HepG2 (cell line): Measurements from ENCODE around the gene PFAS. TPM values are rescaled to one million over a fixed set of nuclear protein-coding genes. Genes with fewer than 3 reads are reported as not detected.

Source experiments
- JDP2 ChIP-seq: sonication (generic); formaldehyde crosslinking; IDR thresholded peaks from 2 replicates; pipeline ENCODE4 v1.8.1; 2022; ENCODE audit warnings: missing genetic modification reagents, borderline replicate concordance
- MAF1 ChIP-seq: sonication (generic); formaldehyde crosslinking; IDR thresholded peaks from 2 replicates; pipeline ENCODE4 v1.5.0; 2020; ENCODE audit warnings: missing genetic modification reagents, borderline replicate concordance
- NCOR1 ChIP-seq: fragments of 200-600 bp; sonication (generic); IDR thresholded peaks from 2 replicates; pipeline ENCODE4 v1.7.0; 2017; ENCODE audit warnings: antibody characterized with exemption, low read length, borderline replicate concordance
- TMF1 ChIP-seq: sonication (generic); formaldehyde crosslinking; IDR thresholded peaks from 2 replicates; pipeline ENCODE4 v1.8.1; 2022; ENCODE audit warnings: low read depth, missing genetic modification reagents
- ZNF34 ChIP-seq: sonication (generic); formaldehyde crosslinking; IDR thresholded peaks from 2 replicates; pipeline ENCODE4 v1.4.0; 2020; ENCODE audit warnings: mild to moderate bottlenecking, missing genetic modification reagents, borderline replicate concordance
- ZNF619 ChIP-seq: sonication (generic); formaldehyde crosslinking; IDR thresholded peaks from 2 replicates; pipeline ENCODE4 v1.4.0; 2020; ENCODE audit warnings: mild to moderate bottlenecking, missing genetic modification reagents
- polyA plus RNA-seq, 8 experiments: library from polyadenylated mRNA; depleted of rRNA in 3 of 8; stranded (reverse) in 7 of 8; unstranded in 1 of 8; fragments of >200 nt; fragmentation: Illumina TruSeq in 4 of 8; extraction: Trizol in 4 of 8; gene quantifications; 2 replicates each; pipeline versions ENCODE4 v1.2.1 to v1.2.3, GENCODE V29; 2011 to 2016; ENCODE audit warnings: low read depth in 4 of 8, missing spikeins in 1 of 8, mixed read lengths in 1 of 8; ENCODE audit not compliant: insufficient read depth in 1 of 8
- total RNA-seq, 5 experiments: library from RNA; depleted of rRNA; stranded (reverse); fragments of >200 nt; fragmentation: Illumina TruSeq; extraction: Trizol; gene quantifications; 2 replicates each; pipeline ENCODE4 v1.2.3, GENCODE V29; 2016; ENCODE audit warnings: low read depth in 1 of 5
- TF ChIP-seq, protein P1 (sequence below): sonication (generic); formaldehyde crosslinking; IDR thresholded peaks from 2 replicates; pipeline ENCODE4 v1.9.0; 2021; ENCODE audit warnings: mild to moderate bottlenecking, missing genetic modification reagents
- TF ChIP-seq, protein P2 (sequence below), 2 experiments: fragments of 450-650 bp in 1 of 2; sonication (generic) in 1 of 2; formaldehyde crosslinking in 1 of 2; IDR thresholded peaks; 2 replicates each; pipeline versions ENCODE4 v1.6.1 to v1.8.0; 2016 to 2022; ENCODE audit warnings: antibody characterized with exemption in 1 of 2, mild to moderate bottlenecking in 1 of 2, missing genetic modification reagents in 1 of 2
- TF ChIP-seq, protein P3 (sequence below): sonication (generic); formaldehyde crosslinking; IDR thresholded peaks from 2 replicates; pipeline ENCODE4 v1.5.1; 2020; ENCODE audit warnings: mild to moderate bottlenecking, missing genetic modification reagents, borderline replicate concordance

Gene PFAS
- total and polyA plus RNA-seq, 2 of the 13 experiments (the other 11 are each of a cell fraction or from before 2014, with no cell fraction given): 49.4 to 58.2 TPM

DNA sequence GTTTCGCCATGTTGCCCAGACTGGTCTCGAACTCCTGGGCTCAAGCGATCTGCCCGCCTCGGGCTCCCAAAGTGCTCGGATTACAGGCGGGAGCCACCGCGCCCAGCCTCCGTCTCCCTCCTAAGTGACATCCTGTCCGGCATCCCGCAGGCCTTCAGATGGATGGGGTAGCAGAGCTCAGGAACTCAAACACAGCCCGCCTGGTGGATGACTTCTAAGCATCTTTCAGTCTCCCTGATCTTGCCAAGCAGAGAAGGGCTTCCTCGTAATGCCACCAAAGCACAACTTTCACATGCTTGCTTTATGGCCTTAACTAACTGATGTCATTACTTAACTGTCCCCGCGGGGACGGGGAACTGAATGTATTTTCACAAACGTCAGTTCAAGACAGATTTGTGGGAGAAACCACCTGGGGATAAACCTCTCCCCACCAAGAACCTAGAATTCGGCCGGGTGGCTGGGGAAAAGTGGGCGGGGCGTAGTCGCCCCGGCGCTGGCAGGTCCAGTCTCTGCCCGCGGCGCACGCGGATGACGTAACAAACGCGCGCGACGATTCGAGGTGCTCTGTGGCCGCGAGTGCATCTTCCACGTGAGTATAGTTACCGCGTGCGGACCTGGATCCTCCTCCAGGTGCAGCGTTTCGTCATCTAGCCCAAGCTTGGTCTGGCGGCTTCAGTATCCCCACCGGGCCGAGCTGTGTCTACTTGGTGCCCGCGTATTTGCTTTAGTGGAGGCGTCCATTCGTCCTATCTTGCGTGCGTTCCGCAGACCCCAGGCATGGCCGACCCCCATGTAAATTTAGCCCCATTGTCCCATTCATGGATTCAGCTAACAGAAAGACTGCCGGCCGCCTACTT lies at the start of gene PFAS (continued):
- TF ChIP-seq, protein P1, sequence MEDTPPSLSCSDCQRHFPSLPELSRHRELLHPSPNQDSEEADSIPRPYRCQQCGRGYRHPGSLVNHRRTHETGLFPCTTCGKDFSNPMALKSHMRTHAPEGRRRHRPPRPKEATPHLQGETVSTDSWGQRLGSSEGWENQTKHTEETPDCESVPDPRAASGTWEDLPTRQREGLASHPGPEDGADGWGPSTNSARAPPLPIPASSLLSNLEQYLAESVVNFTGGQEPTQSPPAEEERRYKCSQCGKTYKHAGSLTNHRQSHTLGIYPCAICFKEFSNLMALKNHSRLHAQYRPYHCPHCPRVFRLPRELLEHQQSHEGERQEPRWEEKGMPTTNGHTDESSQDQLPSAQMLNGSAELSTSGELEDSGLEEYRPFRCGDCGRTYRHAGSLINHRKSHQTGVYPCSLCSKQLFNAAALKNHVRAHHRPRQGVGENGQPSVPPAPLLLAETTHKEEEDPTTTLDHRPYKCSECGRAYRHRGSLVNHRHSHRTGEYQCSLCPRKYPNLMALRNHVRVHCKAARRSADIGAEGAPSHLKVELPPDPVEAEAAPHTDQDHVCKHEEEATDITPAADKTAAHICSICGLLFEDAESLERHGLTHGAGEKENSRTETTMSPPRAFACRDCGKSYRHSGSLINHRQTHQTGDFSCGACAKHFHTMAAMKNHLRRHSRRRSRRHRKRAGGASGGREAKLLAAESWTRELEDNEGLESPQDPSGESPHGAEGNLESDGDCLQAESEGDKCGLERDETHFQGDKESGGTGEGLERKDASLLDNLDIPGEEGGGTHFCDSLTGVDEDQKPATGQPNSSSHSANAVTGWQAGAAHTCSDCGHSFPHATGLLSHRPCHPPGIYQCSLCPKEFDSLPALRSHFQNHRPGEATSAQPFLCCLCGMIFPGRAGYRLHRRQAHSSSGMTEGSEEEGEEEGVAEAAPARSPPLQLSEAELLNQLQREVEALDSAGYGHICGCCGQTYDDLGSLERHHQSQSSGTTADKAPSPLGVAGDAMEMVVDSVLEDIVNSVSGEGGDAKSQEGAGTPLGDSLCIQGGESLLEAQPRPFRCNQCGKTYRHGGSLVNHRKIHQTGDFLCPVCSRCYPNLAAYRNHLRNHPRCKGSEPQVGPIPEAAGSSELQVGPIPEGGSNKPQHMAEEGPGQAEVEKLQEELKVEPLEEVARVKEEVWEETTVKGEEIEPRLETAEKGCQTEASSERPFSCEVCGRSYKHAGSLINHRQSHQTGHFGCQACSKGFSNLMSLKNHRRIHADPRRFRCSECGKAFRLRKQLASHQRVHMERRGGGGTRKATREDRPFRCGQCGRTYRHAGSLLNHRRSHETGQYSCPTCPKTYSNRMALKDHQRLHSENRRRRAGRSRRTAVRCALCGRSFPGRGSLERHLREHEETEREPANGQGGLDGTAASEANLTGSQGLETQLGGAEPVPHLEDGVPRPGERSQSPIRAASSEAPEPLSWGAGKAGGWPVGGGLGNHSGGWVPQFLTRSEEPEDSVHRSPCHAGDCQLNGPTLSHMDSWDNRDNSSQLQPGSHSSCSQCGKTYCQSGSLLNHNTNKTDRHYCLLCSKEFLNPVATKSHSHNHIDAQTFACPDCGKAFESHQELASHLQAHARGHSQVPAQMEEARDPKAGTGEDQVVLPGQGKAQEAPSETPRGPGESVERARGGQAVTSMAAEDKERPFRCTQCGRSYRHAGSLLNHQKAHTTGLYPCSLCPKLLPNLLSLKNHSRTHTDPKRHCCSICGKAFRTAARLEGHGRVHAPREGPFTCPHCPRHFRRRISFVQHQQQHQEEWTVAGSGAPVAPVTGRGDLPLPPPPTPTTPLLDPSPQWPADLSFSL (CRISPR knock-in tag): no peak
- no peak for TF ChIP-seq TMF1 (CRISPR knock-in tag)
- peak; percentile 58; the same call in 1 of the 2 replicates for TF ChIP-seq ZNF619 (CRISPR knock-in tag)
- TF ChIP-seq, protein P2, sequence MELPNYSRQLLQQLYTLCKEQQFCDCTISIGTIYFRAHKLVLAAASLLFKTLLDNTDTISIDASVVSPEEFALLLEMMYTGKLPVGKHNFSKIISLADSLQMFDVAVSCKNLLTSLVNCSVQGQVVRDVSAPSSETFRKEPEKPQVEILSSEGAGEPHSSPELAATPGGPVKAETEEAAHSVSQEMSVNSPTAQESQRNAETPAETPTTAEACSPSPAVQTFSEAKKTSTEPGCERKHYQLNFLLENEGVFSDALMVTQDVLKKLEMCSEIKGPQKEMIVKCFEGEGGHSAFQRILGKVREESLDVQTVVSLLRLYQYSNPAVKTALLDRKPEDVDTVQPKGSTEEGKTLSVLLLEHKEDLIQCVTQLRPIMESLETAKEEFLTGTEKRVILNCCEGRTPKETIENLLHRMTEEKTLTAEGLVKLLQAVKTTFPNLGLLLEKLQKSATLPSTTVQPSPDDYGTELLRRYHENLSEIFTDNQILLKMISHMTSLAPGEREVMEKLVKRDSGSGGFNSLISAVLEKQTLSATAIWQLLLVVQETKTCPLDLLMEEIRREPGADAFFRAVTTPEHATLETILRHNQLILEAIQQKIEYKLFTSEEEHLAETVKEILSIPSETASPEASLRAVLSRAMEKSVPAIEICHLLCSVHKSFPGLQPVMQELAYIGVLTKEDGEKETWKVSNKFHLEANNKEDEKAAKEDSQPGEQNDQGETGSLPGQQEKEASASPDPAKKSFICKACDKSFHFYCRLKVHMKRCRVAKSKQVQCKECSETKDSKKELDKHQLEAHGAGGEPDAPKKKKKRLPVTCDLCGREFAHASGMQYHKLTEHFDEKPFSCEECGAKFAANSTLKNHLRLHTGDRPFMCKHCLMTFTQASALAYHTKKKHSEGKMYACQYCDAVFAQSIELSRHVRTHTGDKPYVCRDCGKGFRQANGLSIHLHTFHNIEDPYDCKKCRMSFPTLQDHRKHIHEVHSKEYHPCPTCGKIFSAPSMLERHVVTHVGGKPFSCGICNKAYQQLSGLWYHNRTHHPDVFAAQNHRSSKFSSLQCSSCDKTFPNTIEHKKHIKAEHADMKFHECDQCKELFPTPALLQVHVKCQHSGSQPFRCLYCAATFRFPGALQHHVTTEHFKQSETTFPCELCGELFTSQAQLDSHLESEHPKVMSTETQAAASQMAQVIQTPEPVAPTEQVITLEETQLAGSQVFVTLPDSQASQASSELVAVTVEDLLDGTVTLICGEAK (IDR thresholded peaks at IDR 0.05): no peak
- TF ChIP-seq, protein P2 (CRISPR knock-in tag; IDR thresholded peaks at IDR 0.05): peak; percentile 70; the same call in 1 of the 2 replicates
- no peak; the same call in 1 of the 2 replicates for TF ChIP-seq JDP2 (CRISPR knock-in tag)
- TF ChIP-seq, protein P3, sequence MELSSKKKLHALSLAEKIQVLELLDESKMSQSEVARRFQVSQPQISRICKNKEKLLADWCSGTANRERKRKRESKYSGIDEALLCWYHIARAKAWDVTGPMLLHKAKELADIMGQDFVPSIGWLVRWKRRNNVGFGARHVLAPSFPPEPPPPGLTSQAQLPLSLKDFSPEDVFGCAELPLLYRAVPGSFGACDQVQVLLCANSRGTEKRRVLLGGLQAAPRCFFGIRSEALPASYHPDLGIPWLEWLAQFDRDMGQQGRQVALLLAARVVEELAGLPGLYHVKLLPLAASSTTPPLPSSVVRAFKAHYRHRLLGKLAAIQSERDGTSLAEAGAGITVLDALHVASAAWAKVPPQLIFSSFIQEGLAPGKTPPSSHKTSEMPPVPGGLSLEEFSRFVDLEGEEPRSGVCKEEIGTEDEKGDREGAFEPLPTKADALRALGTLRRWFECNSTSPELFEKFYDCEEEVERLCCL (CRISPR knock-in tag): no peak
- 0 out of 2 replicates have a peak, but pooled peaks have one; percentile 38 for TF ChIP-seq ZNF34 (CRISPR knock-in tag)
- no peak; the same call in 1 of the 2 replicates for TF ChIP-seq NCOR1
- TF ChIP-seq MAF1 (CRISPR knock-in tag): no peak
- TF ChIP-seq, all 625 proteins: peak for 199
